Duodenal mucosa (tissue), 2 donors: ENCODE measurements around the gene SNX30.

ENCODE experiments used
- H3K27ac ChIP-seq: one replicate; pipeline ENCODE4 v1.7.0; 2013; ENCODE audit warnings: low read depth, low read length
- H3K27me3 ChIP-seq, 2 donors: one replicate each; pipeline ENCODE4 v1.7.0; 2013; ENCODE audit warnings: low read length in 2 of 2, control low read depth in 1 of 2; ENCODE audit not compliant: insufficient read depth in 2 of 2, control insufficient read depth in 1 of 2
- H3K36me3 ChIP-seq, 2 donors: one replicate each; pipeline ENCODE4 v1.7.0; 2013; ENCODE audit warnings: low read length in 2 of 2, control low read depth in 1 of 2; ENCODE audit not compliant: insufficient read depth in 2 of 2, control insufficient read depth in 1 of 2
- H3K4me1 ChIP-seq, 2 donors: one replicate each; pipeline ENCODE4 v1.7.0; 2013; ENCODE audit warnings: low read length in 2 of 2, control low read depth in 1 of 2; ENCODE audit not compliant: insufficient read depth in 2 of 2, control insufficient read depth in 1 of 2
- H3K4me3 ChIP-seq, 2 donors: one replicate each; pipeline ENCODE4 v1.7.0; 2013; ENCODE audit warnings: low read length in 2 of 2, low read depth in 1 of 2
- H3K9ac ChIP-seq, 2 donors: one replicate each; pipeline ENCODE4 v1.7.0; 2013; ENCODE audit warnings: low read length in 2 of 2, low read depth in 1 of 2
- H3K9me3 ChIP-seq, 2 donors: one replicate each; pipeline ENCODE4 v1.7.0; 2013; ENCODE audit warnings: low read length in 2 of 2, control low read depth in 1 of 2; ENCODE audit not compliant: control insufficient read depth in 1 of 2

The SNX30 gene

DNA sequence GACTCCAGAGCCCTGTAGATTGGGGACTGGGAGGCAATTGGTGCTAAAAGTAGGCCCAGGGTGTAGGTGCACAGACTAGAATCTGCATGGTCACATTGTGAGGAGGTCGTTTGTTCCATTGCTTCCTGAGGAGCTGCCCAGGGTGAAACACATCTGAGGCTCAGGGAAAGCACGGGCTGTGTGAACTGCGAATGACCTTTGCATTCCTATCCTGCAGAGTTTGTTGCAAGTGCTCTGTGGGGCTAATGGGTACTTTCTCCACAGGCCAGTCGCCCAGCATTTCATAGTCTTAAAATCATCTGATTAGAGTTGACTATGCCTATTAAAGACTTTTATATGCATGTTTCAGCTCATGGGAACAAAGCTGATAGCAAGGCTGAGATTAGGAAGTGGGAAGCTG lies 154.5 kb downstream of the SNX30 start:
- Histone ChIP-seq H3K27me3 (no peaks in the 10 kb centered on the region), H3K4me1 (no peaks in the 10 kb centered on the region), H3K4me3 (no peak overlapping the region), H3K9me3 (no peaks in the 10 kb centered on the region), H3K36me3 (no peaks in the 10 kb centered on the region), H3K9ac (no peak overlapping the region), H3K27ac (no peak overlapping the region)

DNA sequence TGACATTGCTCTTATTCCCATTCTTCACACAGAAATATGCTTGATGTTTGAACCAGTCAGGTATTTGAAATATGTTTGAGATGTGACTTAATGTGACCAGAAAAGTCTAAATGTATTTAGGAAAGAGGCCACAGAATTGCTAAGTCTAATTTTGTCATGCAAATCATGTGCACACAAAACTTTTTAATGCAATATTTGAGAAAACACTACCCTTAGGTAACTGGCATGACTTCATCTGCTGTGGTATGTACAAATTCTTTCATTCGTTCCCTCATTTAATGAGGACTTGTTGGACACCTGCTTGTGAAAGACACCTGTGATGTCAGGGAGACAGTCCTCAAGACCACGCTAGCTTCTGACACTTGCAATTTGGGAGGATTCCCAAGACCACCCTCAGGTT lies 161.2 kb downstream of the SNX30 start:
- Histone ChIP-seq H3K9ac (no peak overlapping the region), H3K27ac (no peak overlapping the region), H3K4me3 (no peak overlapping the region), H3K36me3 (no peaks in the 10 kb centered on the region), H3K4me1 (peaks cover 0 to 3% of the 10 kb centered on the region in 2 donors), H3K9me3 (no peaks in the 10 kb centered on the region), H3K27me3 (no peaks in the 10 kb centered on the region)

DNA sequence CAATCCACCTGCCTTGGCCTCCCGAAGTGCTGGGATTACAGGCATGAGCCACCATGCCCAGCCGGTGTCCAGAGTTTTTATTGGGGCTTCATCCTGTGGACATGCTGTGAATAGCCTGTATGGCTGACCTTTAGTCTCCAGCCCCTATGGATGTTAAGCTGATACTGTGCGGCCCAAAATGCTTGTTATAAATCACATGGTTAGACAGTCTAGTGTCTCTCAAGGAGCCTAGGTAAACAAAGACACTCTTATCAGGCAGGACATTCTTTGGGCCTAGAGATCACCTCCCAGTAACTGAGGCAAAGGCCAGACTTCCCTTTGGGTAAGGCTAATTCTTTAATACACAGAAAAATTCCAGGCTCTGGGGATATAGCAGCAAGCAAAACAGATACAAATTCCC lies 162.1 kb downstream of the SNX30 start:
- Histone ChIP-seq H3K4me1 (peaks cover 3 to 11% of the 10 kb centered on the region in 2 donors), H3K9me3 (no peaks in the 10 kb centered on the region), H3K27ac (no peak overlapping the region), H3K4me3 (no peak overlapping the region), H3K27me3 (no peaks in the 10 kb centered on the region), H3K9ac (no peak overlapping the region), H3K36me3 (no peaks in the 10 kb centered on the region)

DNA sequence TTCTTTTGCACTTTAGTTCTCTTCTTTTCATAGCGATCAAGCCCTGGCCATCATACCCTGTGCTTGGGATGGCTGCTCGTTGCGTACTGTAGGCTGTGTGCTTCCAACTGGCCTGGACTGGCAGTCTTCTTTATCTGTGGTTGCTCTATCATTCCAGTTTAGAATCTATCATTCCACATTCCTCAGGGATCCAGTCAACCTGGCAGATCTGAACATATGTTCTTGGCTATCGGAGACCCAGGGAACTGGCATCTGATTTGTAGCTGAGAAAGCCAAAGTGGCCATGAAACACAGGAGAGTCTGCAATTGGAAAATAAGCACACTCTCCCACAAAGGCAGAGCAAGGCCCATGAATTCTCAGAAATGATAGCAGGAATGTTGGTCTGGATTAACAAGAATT lies 162.8 kb downstream of the SNX30 start:
- no peaks in the 10 kb centered on the region for H3K27me3 ChIP-seq
- no peaks in the 10 kb centered on the region for H3K36me3 ChIP-seq
- peaks cover 3 to 16% of the 10 kb centered on the region in 2 donors for H3K4me1 ChIP-seq
- no peaks in the 10 kb centered on the region for H3K9me3 ChIP-seq
- no peak overlapping the region for H3K27ac ChIP-seq
- H3K9ac ChIP-seq, result no peak overlapping the region
- no peak overlapping the region for H3K4me3 ChIP-seq

DNA sequence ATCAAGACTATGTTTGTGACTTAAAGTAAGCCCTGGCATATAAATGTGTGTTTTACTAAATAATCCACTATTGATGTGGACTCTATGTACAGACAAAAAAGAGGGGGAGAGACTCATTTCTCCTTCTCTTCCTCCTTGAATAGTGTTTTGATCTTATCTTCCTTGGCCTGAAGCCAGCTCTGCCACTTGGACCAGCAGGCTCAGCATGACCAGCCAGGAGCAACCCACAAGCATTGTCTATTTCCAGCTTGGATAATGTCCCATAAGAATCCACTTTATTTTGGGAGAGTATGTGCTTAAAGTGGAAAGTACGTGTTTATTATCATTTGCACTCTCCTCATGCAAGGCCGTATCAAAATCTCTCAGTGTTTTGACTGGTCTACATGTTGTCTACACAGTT lies 164.0 kb downstream of the SNX30 start:
- H3K4me1 ChIP-seq, result peaks cover 3 to 22% of the 10 kb centered on the region in 2 donors
- no peak overlapping the region for H3K27ac ChIP-seq
- H3K27me3 ChIP-seq, result no peaks in the 10 kb centered on the region
- H3K36me3 ChIP-seq, result no peaks in the 10 kb centered on the region
- H3K9ac ChIP-seq, result no peak overlapping the region
- H3K9me3 ChIP-seq, result no peaks in the 10 kb centered on the region
- H3K4me3 ChIP-seq, result no peak overlapping the region

DNA sequence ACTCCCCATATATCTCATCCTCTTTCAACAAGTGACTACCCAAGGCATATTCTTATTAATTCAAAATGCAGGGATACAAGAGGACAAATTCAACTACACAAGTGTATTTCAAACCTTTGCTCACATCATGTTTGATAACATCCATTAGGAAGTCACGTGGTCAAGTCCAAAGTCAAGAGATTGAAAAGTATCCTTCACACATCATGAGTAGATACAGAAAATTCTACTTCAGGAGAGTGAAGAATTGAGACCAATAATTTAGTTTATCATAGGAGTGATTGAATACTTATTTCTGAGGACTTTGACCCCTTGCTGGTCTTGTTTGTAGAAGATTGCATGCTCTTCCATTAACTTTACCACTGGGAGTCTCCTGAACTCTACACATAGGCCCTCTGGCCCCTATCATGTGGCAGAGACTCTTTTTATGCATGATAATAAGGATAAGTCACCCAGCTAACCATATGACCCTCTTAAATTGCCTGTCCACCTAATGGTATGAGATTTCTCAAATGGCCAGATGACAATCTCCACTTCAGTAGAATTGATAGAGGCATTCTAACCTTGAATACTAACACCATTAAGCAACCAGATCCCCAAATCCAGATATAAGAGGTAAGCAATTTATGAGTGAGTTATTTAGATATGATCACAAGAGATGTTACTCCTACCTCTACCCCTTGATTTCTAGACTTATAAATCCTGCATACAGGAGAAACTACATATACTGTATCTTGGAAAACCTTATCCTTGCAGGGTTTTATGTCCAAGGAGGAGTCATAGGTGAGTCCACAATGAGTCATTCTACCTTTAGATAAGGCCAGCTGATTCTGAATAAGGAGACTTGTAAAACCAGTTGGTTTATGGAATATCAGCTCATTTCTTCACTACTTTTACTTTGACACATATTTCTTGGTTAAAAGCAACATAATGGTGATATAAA lies 166.8 kb downstream of the SNX30 start:
- peaks cover 3 to 22% of the 10 kb centered on the region in 2 donors for H3K4me1 ChIP-seq
- peak overlapping the region in 1 of 2 donors; percentile 5 for H3K4me3 ChIP-seq
- H3K27ac ChIP-seq, result no peak overlapping the region
- no peaks in the 10 kb centered on the region for H3K27me3 ChIP-seq
- no peak overlapping the region for H3K9ac ChIP-seq
- H3K9me3 ChIP-seq, result no peaks in the 10 kb centered on the region
- no peaks in the 10 kb centered on the region for H3K36me3 ChIP-seq

GRCh38 chr9:112917987-112918362 lies 167.4 kb downstream of the SNX30 start:
- Histone ChIP-seq H3K9me3 (no peaks in the 10 kb centered on the region), H3K4me1 (peaks cover 3 to 22% of the 10 kb centered on the region in 2 donors), H3K36me3 (no peaks in the 10 kb centered on the region), H3K9ac (no peak overlapping the region), H3K4me3 (peak overlapping the region in 1 of 2 donors; percentile 2), H3K27ac (no peak overlapping the region), H3K27me3 (no peaks in the 10 kb centered on the region)

DNA sequence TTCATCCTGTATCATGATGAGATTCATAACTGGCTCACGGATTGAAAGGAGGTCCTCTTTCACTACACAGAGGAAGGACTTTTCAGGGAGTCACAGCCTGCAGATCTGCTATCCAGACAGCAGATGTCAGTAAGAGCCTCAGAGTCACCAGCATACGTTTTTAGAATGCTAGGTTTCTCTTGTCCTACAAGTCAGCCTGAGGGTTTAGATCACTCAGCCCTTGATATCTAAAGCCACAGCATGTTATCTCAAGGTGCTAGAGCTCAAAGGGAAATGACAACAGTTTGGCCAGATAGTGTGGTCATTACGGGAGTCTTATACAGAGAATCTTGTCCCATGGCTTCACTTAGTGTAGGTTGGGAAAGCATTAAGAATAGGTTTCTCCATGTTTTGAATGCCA lies 171.0 kb downstream of the SNX30 start:
- H3K9me3 ChIP-seq, result no peaks in the 10 kb centered on the region
- no peak overlapping the region for H3K9ac ChIP-seq
- H3K27me3 ChIP-seq, result no peaks in the 10 kb centered on the region
- no peaks in the 10 kb centered on the region for H3K36me3 ChIP-seq
- no peak overlapping the region for H3K4me3 ChIP-seq
- H3K4me1 ChIP-seq, result peaks cover 3 to 21% of the 10 kb centered on the region in 2 donors
- no peak overlapping the region for H3K27ac ChIP-seq
